AG09319 (cell line): ENCODE data around the gene UPK2.
"Not testable (repeated sequence)": the region's sequence is repeated elsewhere in the genome, so short reads cannot be mapped to it uniquely, and the experiment has no call there.

Experiments
- DNase-seq: peaks from one replicate; pipeline ENCODE4 v3.0.0-alpha.2; 2010; ENCODE audit warnings: low read depth; ENCODE audit errors: extremely low read depth
- TF ChIP-seq, protein P1 (sequence below): IDR thresholded peaks from 2 replicates; pipeline ENCODE4 v1.5.1; 2011; ENCODE audit warnings: low read depth, mild to moderate bottlenecking, inconsistent platforms, low read length, moderate library complexity

UPK2 gene

DNA sequence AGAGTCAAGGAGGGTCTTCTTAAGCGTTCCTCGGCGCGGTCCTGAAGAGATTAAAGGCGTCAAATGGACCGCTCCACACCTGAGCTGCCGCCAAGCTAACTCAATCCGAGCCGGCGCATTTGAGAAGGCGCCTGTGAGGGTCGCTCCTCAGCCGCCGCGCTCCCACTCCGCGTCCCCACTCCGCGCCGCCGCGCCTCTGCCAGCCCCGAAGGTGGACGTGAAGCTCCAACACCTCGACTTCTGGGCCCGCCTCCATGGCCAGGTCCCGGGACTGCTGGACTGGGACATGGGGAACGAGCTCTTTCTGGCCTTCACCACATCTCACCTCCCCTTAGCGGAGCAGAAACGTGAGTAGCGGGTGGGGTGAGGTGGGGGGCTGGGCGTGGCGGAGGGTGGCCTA is 15.5 kb downstream of the UPK2 start, which contains the start of gene FOXR1:
Gene FOXR1 (plus strand): TSS at position 116 of the 400 bp plus-strand sequence. CDS start 171 bp downstream, at position 287.
- no peak for DNase-seq
- TF ChIP-seq, protein P1, sequence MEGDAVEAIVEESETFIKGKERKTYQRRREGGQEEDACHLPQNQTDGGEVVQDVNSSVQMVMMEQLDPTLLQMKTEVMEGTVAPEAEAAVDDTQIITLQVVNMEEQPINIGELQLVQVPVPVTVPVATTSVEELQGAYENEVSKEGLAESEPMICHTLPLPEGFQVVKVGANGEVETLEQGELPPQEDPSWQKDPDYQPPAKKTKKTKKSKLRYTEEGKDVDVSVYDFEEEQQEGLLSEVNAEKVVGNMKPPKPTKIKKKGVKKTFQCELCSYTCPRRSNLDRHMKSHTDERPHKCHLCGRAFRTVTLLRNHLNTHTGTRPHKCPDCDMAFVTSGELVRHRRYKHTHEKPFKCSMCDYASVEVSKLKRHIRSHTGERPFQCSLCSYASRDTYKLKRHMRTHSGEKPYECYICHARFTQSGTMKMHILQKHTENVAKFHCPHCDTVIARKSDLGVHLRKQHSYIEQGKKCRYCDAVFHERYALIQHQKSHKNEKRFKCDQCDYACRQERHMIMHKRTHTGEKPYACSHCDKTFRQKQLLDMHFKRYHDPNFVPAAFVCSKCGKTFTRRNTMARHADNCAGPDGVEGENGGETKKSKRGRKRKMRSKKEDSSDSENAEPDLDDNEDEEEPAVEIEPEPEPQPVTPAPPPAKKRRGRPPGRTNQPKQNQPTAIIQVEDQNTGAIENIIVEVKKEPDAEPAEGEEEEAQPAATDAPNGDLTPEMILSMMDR, result no peak

DNA sequence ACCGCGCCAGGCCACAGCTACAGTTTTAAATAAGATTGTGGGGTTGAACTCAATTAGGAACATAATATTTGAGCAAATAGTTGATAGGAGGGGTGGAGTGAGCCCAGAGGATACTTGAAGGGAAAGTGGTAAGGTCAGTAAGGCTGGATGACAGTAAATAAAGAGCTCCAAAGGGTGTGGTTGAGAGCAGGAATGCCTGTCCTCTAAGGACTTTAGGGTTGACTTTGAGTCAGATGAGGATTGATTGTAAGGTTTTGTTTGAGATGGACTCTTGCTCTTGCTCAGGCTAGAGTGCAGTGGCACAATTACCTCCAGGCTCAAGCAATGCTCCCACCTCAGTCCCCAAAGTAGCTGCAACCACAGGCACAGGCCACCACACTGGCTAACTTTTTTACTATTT is 17.9 kb downstream of the UPK2 start:
- no peak for DNase-seq
- TF ChIP-seq, protein P1, result no peak

DNA sequence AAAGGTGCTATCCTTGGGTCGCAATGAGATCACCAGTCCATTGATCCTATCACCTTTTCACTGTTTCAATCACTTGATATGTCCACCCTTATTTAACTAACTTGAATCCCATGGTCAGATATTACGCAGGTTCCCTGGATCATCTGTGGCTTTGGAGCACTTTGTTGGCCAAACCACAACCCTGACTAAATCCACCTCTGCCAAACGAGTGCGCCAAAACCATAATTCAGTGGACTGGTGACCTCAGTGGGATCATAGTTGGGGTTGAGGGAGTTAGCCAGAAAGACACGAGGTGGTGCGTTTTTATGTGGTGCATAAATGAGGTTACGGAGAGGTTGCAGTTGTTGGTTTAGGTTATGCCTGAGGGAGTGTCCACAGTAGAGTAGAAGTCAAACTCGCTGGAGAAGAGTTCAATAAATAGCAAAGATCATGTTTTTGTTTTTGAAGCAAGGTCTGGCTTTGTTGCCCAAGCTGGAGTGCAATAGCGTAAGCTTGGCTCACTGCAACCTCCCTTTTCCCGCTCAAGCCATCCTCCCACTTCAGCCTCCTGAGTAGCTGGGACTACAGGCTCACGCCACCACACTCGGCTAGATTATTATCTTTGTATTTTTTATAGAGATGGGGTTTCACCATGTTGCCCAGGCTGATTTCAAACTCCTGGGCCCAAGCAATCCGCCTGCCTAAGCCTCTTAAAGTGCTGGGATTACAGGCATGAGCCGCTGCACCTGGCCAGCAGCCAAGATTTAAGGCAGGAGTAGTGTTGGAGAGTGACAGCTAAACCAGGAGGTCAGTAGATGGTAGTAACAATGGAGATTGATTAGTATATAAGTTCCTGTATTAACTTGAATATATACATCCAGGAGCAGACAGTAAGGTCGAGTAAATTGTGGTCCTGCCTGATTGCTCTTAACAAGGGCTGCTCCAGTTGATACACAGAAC is 19.9 kb downstream of the UPK2 start:
- DNase-seq, result no peak
- TF ChIP-seq, protein P1, result no peak

DNA sequence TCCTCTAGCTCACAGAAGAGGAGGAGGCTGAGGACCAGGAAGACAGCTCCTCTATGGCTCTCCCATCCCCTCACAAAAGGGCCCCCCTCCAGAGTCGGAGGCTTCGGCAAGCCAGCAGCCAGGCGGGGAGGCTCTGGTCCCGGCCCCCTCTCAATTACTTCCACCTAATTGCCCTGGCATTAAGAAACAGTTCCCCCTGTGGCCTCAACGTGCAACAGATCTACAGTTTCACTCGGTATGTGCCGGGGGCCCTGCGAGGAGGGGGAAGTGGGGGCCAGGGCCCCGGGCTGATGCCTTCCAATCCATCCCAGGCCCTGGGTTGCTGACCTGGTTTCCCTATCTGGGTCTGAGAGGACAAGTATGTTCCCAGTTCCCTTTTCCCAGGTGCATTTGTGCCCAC is 23.3 kb downstream of the UPK2 start:
- DNase-seq, result no peak
- TF ChIP-seq, protein P1, result no peak

DNA sequence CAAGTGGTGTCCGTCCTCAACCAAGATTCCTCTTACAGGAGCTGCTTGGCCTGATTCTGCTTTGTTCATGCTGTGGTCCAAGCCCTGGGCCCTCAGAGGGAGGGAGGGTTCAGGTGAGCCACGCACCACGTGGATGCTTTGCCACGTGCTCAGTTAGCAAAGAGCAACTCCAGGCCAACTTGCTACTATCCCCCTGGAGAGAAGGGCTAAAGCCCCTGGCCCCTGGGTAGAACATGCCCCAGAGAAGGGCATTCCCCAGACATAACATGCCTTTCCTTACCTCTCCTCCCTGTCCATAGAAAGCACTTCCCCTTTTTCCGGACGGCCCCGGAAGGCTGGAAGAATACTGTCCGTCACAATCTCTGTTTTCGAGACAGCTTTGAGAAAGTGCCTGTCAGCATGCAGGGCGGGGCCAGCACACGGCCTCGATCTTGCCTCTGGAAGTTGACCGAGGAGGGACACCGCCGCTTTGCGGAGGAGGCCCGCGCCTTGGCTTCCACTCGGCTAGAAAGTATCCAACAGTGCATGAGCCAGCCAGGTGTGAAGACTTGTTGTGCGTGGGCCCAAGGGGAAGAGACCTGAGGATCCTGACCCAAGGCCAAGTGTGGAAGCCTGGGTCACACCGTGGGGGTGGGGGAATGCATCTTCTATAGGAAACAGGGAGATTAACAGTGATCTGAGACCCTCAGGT is 24.2 kb downstream of the UPK2 start:
- TF ChIP-seq, protein P1, result no peak
- DNase-seq, result no peak

DNA sequence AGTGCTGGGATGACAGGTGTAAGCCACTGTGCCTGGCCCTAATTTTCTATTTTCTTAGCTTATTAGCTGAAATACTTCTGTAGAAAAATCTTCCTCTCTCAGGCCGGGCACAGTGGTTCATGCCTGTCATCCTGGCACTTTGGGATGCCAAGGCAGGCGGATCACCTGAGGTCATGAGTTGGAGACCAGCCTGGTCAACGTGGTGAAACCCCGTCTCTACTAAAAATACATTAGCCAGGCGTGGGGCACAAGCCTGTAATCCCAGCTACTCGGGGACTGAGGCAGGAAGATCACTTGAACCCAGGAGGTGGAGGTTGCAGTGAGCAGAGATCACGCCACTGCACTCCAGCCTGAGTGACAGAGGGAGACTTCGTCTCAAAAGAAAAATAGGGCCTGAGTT is 28.2 kb downstream of the UPK2 start:
- DNase-seq, result not testable (repeated sequence)

DNA sequence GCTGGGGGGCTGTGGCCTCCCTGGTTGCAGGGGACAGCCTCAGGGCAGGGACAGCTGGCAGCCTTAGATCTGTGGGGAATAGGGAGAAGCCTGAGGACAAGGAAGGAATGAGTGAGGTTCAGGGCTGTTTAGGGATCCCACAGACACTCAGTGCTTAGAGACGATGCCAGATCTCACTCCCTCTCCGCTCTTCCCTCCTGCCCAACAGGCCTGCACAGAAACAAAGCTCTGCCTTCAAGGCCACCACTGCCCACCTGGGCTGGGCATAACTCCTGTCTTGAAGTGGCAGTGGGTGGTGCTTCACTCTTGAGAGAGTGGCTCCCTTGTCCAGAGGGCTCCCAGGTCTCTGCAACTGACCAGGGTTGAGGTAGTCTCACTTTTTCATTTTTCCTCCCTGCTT is 28.7 kb downstream of the UPK2 start:
- TF ChIP-seq, protein P1, result no peak
- no peak for DNase-seq
